SH-SY5Y (cell line): Measurements from ENCODE around the gene MFAP3L.

Experiments used
- GATA2 ChIP-seq: IDR thresholded peaks from 2 replicates; pipeline ENCODE4 v1.6.1; 2011; ENCODE audit warnings: mild to moderate bottlenecking, low read depth, low read length
- GATA3 ChIP-seq: IDR thresholded peaks from 2 replicates; pipeline ENCODE4 v1.6.1; 2011; ENCODE audit warnings: low read depth, mild to moderate bottlenecking, low read length, moderate library complexity

- TF ChIP-seq GATA2 (no peak), GATA3 (no peak)
These were observed 10.9 kb downstream of the MFAP3L start for GRCh38 chr4:170015285-170015684.
